GM18519 (cell line): Measurements from ENCODE around the gene MCF2L2.

ENCODE experiments used
- ATAC-seq: cut with Tn5 transposase; IDR thresholded peaks from one replicate; pipeline ENCODE4 v1.9.1; 2021; ENCODE audit warnings: mild to moderate bottlenecking, moderate library complexity; ENCODE audit not compliant: unreplicated experiment, low FRiP score

The MCF2L2 gene

GRCh38 chr3:183329543-183329942 lies 98.9 kb downstream of the MCF2L2 start:
- ATAC-seq: no peak

GRCh38 chr3:183328823-183329222 lies 99.6 kb downstream of the MCF2L2 start:
- ATAC-seq: no peak

GRCh38 chr3:183328164-183328563 lies 100.3 kb downstream of the MCF2L2 start:
- ATAC-seq: no peak

- no peak for ATAC-seq
Observed at GRCh38 chr3:183327343-183327742, 101.1 kb downstream of the MCF2L2 start.

- no peak for ATAC-seq
Observed at GRCh38 chr3:183324083-183324482, 104.3 kb downstream of the MCF2L2 start.

GRCh38 chr3:183319371-183319770 lies 109.0 kb downstream of the MCF2L2 start:
- ATAC-seq: no peak

- no peak for ATAC-seq
Observed at GRCh38 chr3:183318877-183319276, 109.5 kb downstream of the MCF2L2 start.

GRCh38 chr3:183317886-183318865 lies 110.2 kb downstream of the MCF2L2 start:
- ATAC-seq: no peak

- no peak for ATAC-seq
Observed at GRCh38 chr3:183317271-183317670, 111.1 kb downstream of the MCF2L2 start.

GRCh38 chr3:183315739-183316138 lies 112.7 kb downstream of the MCF2L2 start:
- no peak for ATAC-seq

GRCh38 chr3:183313764-183314163 lies 114.7 kb downstream of the MCF2L2 start:
- no peak for ATAC-seq

GRCh38 chr3:183313351-183313750 lies 115.1 kb downstream of the MCF2L2 start:
- ATAC-seq: no peak

GRCh38 chr3:183312433-183312832 lies 116.0 kb downstream of the MCF2L2 start:
- ATAC-seq: no peak

GRCh38 chr3:183310936-183311335 lies 117.5 kb downstream of the MCF2L2 start:
- ATAC-seq: no peak

- no peak for ATAC-seq
Observed at GRCh38 chr3:183309276-183309675, 119.1 kb downstream of the MCF2L2 start.

GRCh38 chr3:183308751-183309150 lies 119.7 kb downstream of the MCF2L2 start:
- ATAC-seq: no peak

GRCh38 chr3:183307749-183308148 lies 120.7 kb downstream of the MCF2L2 start:
- no peak for ATAC-seq

- ATAC-seq: peak; percentile 82
Observed at GRCh38 chr3:183306798-183307671, 121.4 kb downstream of the MCF2L2 start.

GRCh38 chr3:183303690-183304089 lies 124.7 kb downstream of the MCF2L2 start:
- no peak for ATAC-seq

GRCh38 chr3:183301937-183302580 lies 126.4 kb downstream of the MCF2L2 start:
- ATAC-seq: no peak
